Measurements from ENCODE around the gene BSPH1.
"Not testable (repeated sequence)": the region's sequence is repeated elsewhere in the genome, so short reads cannot be mapped to it uniquely, and the experiment has no call there.

DNA sequence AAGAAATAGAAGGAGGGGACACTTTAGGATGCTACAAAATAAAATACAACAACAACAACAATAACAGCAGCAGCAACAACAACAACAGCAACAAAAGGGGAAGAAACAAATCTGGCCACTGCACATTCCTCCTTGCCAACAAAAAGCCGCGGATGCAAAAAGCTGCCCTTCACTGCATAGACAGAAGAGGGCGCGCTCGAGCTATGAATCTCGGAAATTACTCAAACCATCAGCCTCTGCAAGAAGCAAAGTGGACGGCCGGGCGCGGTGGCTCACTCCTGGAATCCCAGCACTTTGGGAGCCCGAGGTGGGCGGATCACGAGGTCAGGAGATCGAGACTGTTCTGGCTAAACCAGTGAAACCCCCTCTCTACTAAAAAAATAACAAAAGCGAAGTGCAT, 71.9 kb downstream of the BSPH1 start:
- TF ChIP-seq, protein P1, sequence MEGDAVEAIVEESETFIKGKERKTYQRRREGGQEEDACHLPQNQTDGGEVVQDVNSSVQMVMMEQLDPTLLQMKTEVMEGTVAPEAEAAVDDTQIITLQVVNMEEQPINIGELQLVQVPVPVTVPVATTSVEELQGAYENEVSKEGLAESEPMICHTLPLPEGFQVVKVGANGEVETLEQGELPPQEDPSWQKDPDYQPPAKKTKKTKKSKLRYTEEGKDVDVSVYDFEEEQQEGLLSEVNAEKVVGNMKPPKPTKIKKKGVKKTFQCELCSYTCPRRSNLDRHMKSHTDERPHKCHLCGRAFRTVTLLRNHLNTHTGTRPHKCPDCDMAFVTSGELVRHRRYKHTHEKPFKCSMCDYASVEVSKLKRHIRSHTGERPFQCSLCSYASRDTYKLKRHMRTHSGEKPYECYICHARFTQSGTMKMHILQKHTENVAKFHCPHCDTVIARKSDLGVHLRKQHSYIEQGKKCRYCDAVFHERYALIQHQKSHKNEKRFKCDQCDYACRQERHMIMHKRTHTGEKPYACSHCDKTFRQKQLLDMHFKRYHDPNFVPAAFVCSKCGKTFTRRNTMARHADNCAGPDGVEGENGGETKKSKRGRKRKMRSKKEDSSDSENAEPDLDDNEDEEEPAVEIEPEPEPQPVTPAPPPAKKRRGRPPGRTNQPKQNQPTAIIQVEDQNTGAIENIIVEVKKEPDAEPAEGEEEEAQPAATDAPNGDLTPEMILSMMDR (conservative IDR thresholded peaks at IDR 0.05 in 1 of 2, IDR thresholded peaks at IDR 0.05 in 1 of 2; ENCODE audit: extremely low read depth in 1 of 2, insufficient read depth in 1 of 2, low read depth in 1 of 2, low read length in 2 of 2), result not testable (repeated sequence)
- not testable (repeated sequence) for TF ChIP-seq EZH2 (IDR thresholded peaks at IDR 0.05; ENCODE audit: borderline replicate concordance, low read length)
